ENCODE results near the gene VAV1. TPM values are rescaled to one million over a fixed set of nuclear protein-coding genes. Genes with fewer than 3 reads are reported as not detected.
"Not testable (repeated sequence)": the region's sequence is repeated elsewhere in the genome, so short reads cannot be mapped to it uniquely, and the experiment has no call there.

The VAV1 gene
- polyA plus RNA-seq, 3 donors from 2014 or later = 19.4 to 44.8 (median 22.8) TPM

DNA sequence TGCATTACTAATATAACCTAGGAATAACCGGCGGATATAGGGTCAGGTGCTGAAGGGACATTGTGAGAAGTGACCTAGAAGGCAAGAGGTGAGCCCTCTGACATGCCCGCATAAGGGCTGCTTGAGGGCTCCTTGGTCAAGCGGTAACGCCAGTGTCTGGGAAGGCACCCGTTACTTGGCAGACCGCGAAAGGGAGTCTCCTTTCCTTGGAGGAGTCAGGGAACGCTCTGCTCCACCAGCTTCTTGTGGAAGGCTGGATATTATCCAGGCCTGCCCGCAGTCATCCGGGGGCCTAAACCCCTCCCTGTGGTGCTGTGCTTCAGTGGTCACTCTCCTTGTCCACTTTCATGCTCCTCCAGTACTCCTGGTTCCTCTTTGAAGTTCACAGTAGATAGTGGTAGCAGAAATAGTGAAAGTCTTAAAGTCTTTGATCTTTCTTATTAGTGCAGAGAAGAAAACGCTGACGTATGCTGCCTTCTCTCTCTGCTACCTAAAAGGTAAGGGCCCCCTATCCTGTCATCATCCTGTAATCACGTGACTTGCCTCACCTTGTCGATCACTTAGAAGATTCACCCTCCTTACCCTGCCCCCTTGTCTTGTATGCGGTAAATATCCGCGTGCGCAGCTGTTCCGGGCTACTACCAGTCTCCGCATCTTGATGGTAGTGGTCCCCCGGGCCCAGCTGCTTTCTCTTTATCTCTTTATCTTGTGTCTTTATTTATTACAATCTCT lies 96.8 kb downstream of the VAV1 start:
- not testable (repeated sequence) for H3K9me3 Mint-ChIP-seq; H3K4me1 Mint-ChIP-seq; H3K27me3 Mint-ChIP-seq (ENCODE audit: low read depth in 3 of 3); H3K36me3 Mint-ChIP-seq; H3K27ac Mint-ChIP-seq; DNase-seq; H3K4me3 Mint-ChIP-seq

DNA sequence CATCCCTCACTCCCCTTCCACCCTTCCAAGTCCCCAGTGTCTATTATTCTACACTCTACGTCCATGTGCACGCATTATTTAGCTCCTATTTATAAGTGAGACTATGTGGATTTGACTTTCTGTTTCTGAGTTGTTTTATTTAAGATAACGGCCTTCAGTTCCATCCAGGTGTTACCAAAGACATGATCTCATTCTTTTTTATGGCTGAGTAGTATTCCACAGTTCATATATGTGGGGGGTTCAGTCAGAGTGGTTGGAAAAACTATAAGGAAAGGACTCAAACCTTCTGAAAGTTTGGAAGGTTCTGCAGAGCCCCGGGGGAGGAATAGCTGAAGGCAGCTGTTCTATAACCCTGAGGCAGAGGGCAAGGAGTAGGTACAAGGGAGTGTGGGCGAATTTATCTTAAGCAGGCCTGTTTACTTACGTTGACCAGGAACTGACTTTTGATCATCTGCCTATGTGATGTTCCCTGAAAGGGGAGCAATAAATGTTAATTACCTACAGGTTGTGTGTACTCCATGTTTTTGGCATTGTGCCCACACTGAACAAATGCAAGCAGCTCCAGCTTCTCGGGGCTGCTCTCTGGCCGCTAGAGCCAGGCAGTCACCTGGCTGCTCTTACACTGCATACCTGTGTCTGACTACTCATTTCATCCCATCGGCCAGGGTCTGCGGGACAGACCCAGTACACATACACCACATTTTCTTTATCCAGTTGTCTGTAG lies 101.4 kb downstream of the VAV1 start:
- peaks cover 2 to 12% (median 11%) of the 10 kb centered on the region in 3 donors for H3K27me3 Mint-ChIP-seq (ENCODE audit: low read depth in 3 of 3)
- H3K4me1 Mint-ChIP-seq = peaks cover 4 to 7% of the 10 kb centered on the region in 2 donors
- H3K4me3 Mint-ChIP-seq = no peak overlapping the region
- no peak overlapping the region for H3K27ac Mint-ChIP-seq
- H3K9me3 Mint-ChIP-seq = peaks cover 0 to 3% (median 0%) of the 10 kb centered on the region in 6 donors
- peaks cover 0 to 11% (median 6%) of the 10 kb centered on the region in 3 donors for H3K36me3 Mint-ChIP-seq
- DNase-seq = no peak

DNA sequence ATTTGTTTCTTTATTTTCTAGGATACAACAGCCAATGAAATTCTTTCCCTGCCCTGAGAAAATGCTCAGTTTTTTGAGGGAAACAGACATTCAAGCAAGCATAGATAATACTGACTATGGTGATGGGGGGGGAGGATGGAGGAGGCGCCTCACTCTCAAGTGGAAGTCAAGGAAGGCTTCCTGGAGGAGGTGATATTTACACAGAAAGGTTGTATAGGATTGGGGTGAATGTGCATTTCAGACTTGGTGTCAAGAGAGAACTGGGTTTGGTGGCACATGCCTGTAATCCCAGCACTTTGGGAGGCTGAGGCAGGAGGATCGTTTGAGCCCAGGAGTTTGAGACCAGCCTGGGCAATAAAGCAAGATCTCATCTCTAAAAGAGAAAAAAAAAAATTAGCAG lies 102.7 kb downstream of the VAV1 start:
- no peak overlapping the region for H3K4me3 Mint-ChIP-seq
- peaks cover 0 to 11% (median 6%) of the 10 kb centered on the region in 3 donors for H3K36me3 Mint-ChIP-seq
- H3K4me1 Mint-ChIP-seq = peaks cover 4 to 7% of the 10 kb centered on the region in 2 donors
- DNase-seq = no peak
- H3K27me3 Mint-ChIP-seq (ENCODE audit: low read depth in 3 of 3) = peaks cover 2 to 18% (median 16%) of the 10 kb centered on the region in 3 donors
- no peak overlapping the region for H3K27ac Mint-ChIP-seq
- peaks cover 0 to 3% (median 0%) of the 10 kb centered on the region in 6 donors for H3K9me3 Mint-ChIP-seq

DNA sequence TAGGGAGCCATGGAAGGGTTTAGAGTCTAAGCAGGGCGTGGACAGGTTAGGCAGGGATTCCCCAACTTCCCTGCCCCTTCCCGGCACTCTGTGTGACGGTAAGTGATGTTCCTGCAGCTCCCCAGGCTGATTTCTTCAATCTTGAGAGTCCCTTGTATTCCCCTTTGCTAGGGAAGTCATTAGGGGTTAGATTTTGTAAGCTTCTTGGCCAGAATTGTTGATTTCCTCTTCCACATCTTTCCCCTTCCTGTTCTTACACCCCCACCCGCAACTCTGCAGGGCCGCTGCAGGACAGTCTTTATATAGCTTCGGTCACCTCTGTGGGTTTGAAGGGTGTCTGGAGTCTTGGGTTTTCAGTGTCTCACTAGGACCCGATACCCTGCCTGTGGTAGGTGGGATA lies 104.2 kb downstream of the VAV1 start:
- peaks cover 0 to 11% (median 6%) of the 10 kb centered on the region in 3 donors for H3K36me3 Mint-ChIP-seq
- no peak for DNase-seq
- H3K27me3 Mint-ChIP-seq (ENCODE audit: low read depth in 3 of 3) = peaks cover 0 to 18% (median 12%) of the 10 kb centered on the region in 3 donors
- peaks cover 4 to 7% of the 10 kb centered on the region in 2 donors for H3K4me1 Mint-ChIP-seq
- H3K4me3 Mint-ChIP-seq = peak overlapping the region in 1 of 5 donors; percentile 14
- peaks cover 0 to 3% (median 0%) of the 10 kb centered on the region in 6 donors for H3K9me3 Mint-ChIP-seq
- H3K27ac Mint-ChIP-seq = no peak overlapping the region

DNA sequence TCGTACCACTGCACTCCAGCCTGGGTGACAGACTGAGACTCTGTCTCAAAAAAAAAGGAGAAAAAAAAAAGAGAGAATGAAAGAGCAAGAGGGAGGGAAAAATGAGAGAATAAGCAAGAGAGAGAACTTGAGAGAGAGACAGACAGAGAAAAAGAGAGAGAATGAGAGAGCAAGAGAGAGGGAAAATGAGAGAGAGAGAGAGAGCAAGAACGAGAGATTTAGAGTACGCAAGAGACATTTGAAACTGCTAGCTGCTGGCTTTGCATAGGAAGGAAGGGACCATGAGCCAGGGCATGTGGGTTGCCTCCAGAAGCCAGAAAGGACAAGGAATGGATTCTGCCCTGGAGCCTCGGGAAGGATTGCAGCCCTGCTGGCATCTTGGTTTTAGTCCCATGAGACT lies 105.3 kb downstream of the VAV1 start:
- no peak for DNase-seq
- no peak overlapping the region for H3K27ac Mint-ChIP-seq
- peaks cover 4 to 7% of the 10 kb centered on the region in 2 donors for H3K4me1 Mint-ChIP-seq
- no peak overlapping the region for H3K4me3 Mint-ChIP-seq
- H3K36me3 Mint-ChIP-seq = peaks cover 0 to 11% (median 6%) of the 10 kb centered on the region in 3 donors
- H3K27me3 Mint-ChIP-seq (ENCODE audit: low read depth in 3 of 3) = peaks cover 0 to 21% (median 12%) of the 10 kb centered on the region in 3 donors
- no peaks in the 10 kb centered on the region for H3K9me3 Mint-ChIP-seq

DNA sequence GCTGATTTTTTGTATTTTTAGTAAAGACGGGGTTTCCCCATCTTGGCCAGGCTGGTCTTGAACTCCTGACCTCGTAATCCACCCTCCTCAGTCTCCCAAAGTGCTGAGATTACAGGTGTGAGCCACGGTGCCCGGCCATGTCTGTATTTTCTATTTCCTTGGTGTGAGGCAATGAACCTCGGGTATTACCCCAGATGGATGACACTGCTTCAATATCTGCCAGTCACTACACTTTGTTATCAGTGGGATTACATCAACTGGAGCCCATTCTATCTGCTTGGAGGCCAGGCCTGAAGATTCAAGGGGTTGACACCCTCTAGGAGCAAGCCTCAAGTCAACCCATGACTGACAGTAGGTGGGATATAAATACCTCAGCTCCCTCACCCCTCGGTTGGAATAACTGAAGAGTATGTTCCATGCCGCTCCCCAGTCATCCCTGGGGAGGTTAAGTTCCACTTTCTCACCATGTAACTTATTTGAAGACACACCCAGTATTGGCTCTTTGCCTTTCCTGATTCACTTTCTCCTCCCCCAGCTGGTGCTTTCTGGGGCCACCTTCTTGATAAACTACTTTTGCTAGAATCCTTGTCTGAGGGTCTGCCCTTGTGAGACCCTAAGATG lies 113.9 kb downstream of the VAV1 start:
- no peak for DNase-seq
- Mint-ChIP-seq H3K27me3 (ENCODE audit: low read depth in 3 of 3) (peaks cover 0 to 8% (median 7%) of the 10 kb centered on the region in 3 donors), H3K36me3 (peaks cover 0 to 4% (median 0%) of the 10 kb centered on the region in 3 donors), H3K4me3 (no peak overlapping the region), H3K9me3 (peaks cover 0 to 2% (median 0%) of the 10 kb centered on the region in 6 donors), H3K4me1 (peaks cover 32 to 41% of the 10 kb centered on the region in 2 donors), H3K27ac (no peak overlapping the region)

DNA sequence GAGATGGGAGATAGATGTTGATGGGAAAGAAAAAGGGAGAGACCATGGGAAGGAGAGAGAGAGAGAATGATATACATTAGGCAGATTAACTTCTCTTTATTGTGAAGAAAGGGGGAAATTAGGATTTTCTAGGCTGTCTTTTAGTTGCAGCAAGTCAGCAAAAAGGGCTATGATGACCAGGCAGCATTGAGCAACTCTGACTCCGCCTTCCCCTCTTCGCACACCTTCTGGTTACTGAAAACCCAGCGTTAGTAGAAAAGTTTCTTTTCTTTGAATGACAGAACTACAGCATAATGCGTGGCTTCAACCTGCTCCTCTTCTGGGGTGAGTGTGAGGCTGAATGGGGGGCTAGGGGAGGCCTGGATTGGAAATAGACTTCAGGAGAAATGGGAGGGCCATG lies 114.8 kb downstream of the VAV1 start, which contains the start of gene ADGRE1:
ADGRE1 (plus strand) TSS at position 264 of the 400 bp plus-strand sequence; CDS start at position 294, 30 bp downstream.
- DNase-seq = no peak
- H3K4me1 Mint-ChIP-seq = peaks cover 41 to 50% of the 10 kb centered on the region in 2 donors
- no peak within 1 kb of the TSS for H3K4me3 Mint-ChIP-seq
- peaks cover 0 to 2% (median 0%) of the 10 kb centered on the region in 6 donors for H3K9me3 Mint-ChIP-seq
- H3K36me3 Mint-ChIP-seq = peaks cover 0 to 4% (median 0%) of the 10 kb centered on the region in 3 donors
- peaks cover 6 to 8% (median 7%) of the 10 kb centered on the region in 3 donors for H3K27me3 Mint-ChIP-seq (ENCODE audit: low read depth in 3 of 3)
- H3K27ac Mint-ChIP-seq = peak within 1 kb of the TSS in 4 of 6 donors; percentile 38 to 81 (median 64)

DNA sequence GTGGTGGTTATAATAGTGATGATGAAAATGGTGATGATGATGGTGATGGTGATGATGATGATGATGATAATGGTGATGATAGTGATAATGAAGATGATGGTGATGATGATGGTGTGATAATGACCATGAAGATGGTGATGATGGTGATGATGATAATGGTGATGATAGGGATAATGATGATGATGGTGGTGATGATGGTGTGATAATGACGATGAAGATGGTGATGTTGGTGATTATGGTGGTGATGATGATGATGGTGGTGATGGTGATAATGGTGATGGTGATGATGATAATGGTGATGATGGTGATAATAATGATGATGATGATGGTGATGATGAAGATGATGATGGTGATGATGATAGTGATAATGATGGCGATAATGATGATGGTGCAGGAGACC lies 116.5 kb downstream of the VAV1 start:
- H3K4me3 Mint-ChIP-seq = peak overlapping the region in 3 of 5 donors; percentile 0 to 30 (median 3)
- H3K27ac Mint-ChIP-seq = peak overlapping the region; percentile 3 to 7 (median 4)
- H3K9me3 Mint-ChIP-seq = peaks cover 0 to 2% (median 0%) of the 10 kb centered on the region in 6 donors
- no peak for DNase-seq
- peaks cover 0 to 4% (median 0%) of the 10 kb centered on the region in 3 donors for H3K36me3 Mint-ChIP-seq
- peaks cover 49 to 66% of the 10 kb centered on the region in 2 donors for H3K4me1 Mint-ChIP-seq
- peaks cover 5 to 9% (median 6%) of the 10 kb centered on the region in 3 donors for H3K27me3 Mint-ChIP-seq (ENCODE audit: low read depth in 3 of 3)

DNA sequence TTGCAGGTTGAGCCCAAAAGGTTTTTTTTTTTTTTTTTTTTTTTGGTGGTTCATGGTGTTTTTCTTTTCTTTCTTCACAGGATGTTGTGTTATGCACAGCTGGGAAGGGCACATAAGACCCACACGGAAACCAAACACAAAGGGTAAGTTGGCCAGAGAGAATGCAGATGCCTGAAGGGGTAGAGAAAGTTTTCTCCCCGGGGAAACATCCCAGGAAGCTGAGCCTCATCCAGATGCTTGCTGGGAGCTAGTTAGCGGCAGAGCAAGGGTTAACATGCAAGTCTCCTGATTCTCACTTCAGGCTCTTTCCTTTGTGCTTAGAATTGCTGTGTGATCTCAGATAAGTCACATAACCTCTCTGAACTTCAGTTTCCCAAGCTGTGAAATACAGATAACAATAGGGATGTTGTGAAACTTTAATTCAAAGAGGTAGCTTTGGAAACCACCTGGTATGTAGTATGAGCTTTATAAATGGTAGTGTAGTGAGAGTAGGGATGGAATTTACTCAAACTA lies 117.9 kb downstream of the VAV1 start:
- peak; percentile 10 to 14 (median 14) for DNase-seq
- Mint-ChIP-seq H3K27me3 (ENCODE audit: low read depth in 3 of 3) (peaks cover 6 to 12% (median 9%) of the 10 kb centered on the region in 3 donors), H3K36me3 (peaks cover 0 to 5% (median 4%) of the 10 kb centered on the region in 3 donors), H3K9me3 (peaks cover 0 to 2% (median under 1%) of the 10 kb centered on the region in 6 donors), H3K27ac (peak overlapping the region; percentile 72 to 87 (median 79)), H3K4me1 (peaks cover 49 to 66% of the 10 kb centered on the region in 2 donors), H3K4me3 (peak overlapping the region; percentile 67 to 74 (median 69))

DNA sequence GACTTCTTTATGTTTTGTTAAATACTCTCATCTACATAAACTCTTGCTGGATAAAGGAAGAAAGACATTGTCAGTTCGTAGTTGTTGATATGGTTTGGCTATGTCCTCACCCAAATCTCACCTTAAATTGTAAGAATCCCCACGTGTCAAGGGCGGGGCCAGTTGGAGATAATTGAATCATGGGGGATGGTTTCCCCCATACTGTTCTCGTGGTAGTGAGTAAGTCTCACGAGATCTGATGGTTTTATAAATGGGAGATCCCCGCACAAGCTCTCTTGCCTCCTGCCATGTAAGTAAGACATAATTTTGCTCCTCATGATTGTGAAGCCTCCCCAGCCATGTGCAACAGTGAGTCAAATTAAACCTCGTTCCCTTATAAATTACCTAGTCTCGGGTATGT lies 118.4 kb downstream of the VAV1 start:
- DNase-seq = peak; percentile 15 to 19 (median 16)
- peaks cover 0 to 2% (median under 1%) of the 10 kb centered on the region in 6 donors for H3K9me3 Mint-ChIP-seq
- H3K27me3 Mint-ChIP-seq (ENCODE audit: low read depth in 3 of 3) = peaks cover 6 to 12% (median 9%) of the 10 kb centered on the region in 3 donors
- peak overlapping the region; percentile 67 to 74 (median 69) for H3K4me3 Mint-ChIP-seq
- peaks cover 0 to 5% (median 4%) of the 10 kb centered on the region in 3 donors for H3K36me3 Mint-ChIP-seq
- H3K4me1 Mint-ChIP-seq = peaks cover 49 to 66% of the 10 kb centered on the region in 2 donors
- H3K27ac Mint-ChIP-seq = peak overlapping the region; percentile 72 to 87 (median 79)

DNA sequence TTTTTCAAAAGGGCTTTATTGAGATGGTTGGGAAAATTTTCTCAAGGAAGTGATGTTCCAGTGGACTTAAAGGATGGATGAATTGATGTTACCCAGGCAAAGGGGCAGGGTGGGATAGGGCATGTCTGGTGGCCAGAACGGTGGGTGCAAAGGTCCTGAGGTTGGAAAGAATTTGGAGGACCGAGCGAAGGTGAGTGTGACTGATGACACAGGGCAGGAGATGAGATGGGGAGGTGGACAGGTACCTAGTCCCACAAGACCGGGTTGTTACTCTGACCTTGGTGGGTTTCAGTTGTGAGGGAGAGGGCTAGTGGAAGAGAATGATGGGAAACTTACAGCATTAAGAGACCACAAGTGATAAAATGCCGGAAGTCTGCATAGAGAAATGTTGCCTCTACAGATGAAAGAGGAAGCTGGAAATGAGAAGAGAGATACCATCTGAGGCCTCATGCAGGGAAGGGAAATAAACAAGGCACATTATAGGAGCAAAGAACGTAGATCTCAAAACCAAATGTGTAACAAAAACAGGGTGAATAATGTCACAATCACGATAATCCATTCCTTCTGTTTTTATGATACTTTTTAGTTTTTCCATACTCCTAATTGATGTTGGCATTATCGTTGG lies 119.4 kb downstream of the VAV1 start:
- Mint-ChIP-seq H3K9me3 (peaks cover 0 to 2% (median under 1%) of the 10 kb centered on the region in 6 donors), H3K4me3 (peak overlapping the region; percentile 35 to 72 (median 40))
- DNase-seq = no peak

DNA sequence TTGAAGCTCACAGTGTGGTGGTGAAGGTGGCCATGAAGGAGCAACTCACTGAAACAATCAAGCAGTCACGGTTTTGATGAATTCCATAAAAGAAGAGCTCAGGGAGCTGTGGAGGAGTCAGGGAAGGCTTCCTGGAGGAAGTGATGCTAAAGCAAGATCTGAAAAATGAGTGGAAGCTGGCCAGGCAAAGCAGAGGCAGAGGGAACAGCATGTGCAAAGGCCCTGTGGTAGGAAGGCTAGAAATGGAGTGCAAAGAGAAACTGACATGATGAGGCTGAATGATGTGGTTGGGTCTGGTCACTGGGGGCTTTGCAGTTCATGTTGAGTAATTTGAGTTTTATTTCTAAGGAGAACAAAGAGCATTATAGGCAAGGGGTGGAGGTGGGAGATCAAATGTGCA lies 121.8 kb downstream of the VAV1 start:
- H3K27me3 Mint-ChIP-seq (ENCODE audit: low read depth in 3 of 3) = peaks cover 6 to 10% (median 10%) of the 10 kb centered on the region in 3 donors
- H3K36me3 Mint-ChIP-seq = peaks cover 3 to 8% (median 3%) of the 10 kb centered on the region in 3 donors
- DNase-seq = no peak
- no peak overlapping the region for H3K4me3 Mint-ChIP-seq
- peaks cover 0 to 2% (median 0%) of the 10 kb centered on the region in 6 donors for H3K9me3 Mint-ChIP-seq
- no peak overlapping the region for H3K27ac Mint-ChIP-seq
- peaks cover 35 to 42% of the 10 kb centered on the region in 2 donors for H3K4me1 Mint-ChIP-seq

More for the DNA sequence above, 119.4 kb downstream of the VAV1 start:
- Mint-ChIP-seq H3K27ac (peak overlapping the region in 5 of 6 donors; percentile 12 to 73 (median 49)), H3K36me3 (peaks cover 0 to 8% (median 7%) of the 10 kb centered on the region in 3 donors), H3K4me1 (peaks cover 49 to 64% of the 10 kb centered on the region in 2 donors), H3K27me3 (ENCODE audit: low read depth in 3 of 3) (peaks cover 6 to 12% (median 9%) of the 10 kb centered on the region in 3 donors)
